Right cardiac atrium (tissue), 5 donors: ENCODE measurements around the gene ARHGAP29. TPM values are rescaled to one million over a fixed set of nuclear protein-coding genes. Genes with fewer than 3 reads are reported as not detected.

ENCODE experiments used
- ATAC-seq, 2 donors: fragments of 200-7000 bp; cut with Tn5 transposase; one replicate each; pipeline versions ENCODE4 v1.8.0 to v1.9.1; 2020; ENCODE audit warnings: moderate library complexity in 2 of 2, mild to moderate bottlenecking in 1 of 2
- DNase-seq, 3 donors: peaks; one replicate each; pipeline ENCODE4 v3.0.0-alpha.2; 2020
- H3K27ac ChIP-seq: one replicate; pipeline ENCODE4 v1.5.1; 2013; ENCODE audit warnings: mild to moderate bottlenecking, low read length, control low read depth, moderate library complexity
- H3K27me3 ChIP-seq: one replicate; pipeline ENCODE4 v1.6.1; 2013; ENCODE audit not compliant: control insufficient read depth, insufficient read depth
- H3K4me1 ChIP-seq: one replicate; pipeline ENCODE4 v1.6.1; 2013; ENCODE audit warnings: low read length; ENCODE audit not compliant: control insufficient read depth, insufficient read depth
- H3K4me3 ChIP-seq: one replicate; pipeline ENCODE4 v1.5.1; 2013; ENCODE audit warnings: low read length, control low read depth
- H3K9me3 ChIP-seq: one replicate; pipeline ENCODE4 v1.6.1; 2013; ENCODE audit warnings: low read length; ENCODE audit not compliant: control insufficient read depth
- WGBS: extraction: QIAGEN DNeasy Blood & Tissue Kit; methylation state at CpG from one replicate; pipeline ENCODE4 v1.1.7; 2013; 5-methylcytosine and 5-hydroxymethylcytosine counted together
- intact Hi-C, 4 donors: fragments of 100-400 bp; cut with DNase I; formaldehyde crosslinking; loops; one replicate each; pipeline versions ENCODE4 v1.11.0 to v1.14.0; 2022 to 2023
- polyA plus RNA-seq: library from polyadenylated mRNA; stranded (reverse); fragments of 200-250 nt; gene quantifications from one replicate; pipeline ENCODE4 v1.2.3, GENCODE V29; 2013
- total RNA-seq, 4 donors: library from RNA; stranded (reverse); fragmentation: NEBNext Ultra II Directional; extraction: Animal tissue kit (Norgen Biotek cat#: 25700); gene quantifications; one replicate each; pipeline ENCODE4 v1.2.1, GENCODE V29; 2021
- donor health status: healthy with polysubstance abuse.
- donor health status: DM: no; HTN: yes; CAD: no.
- donor health status: DM: no; HTN: no; CAD: no.
- donor health status: DM: no; HTN: yes; CAD: no; lungs with severe emphysema.
- donor health status: DM: yes; HTN: yes; CAD: no.

ARHGAP29 gene
- total and polyA plus RNA-seq, 5 donors: 11.0 to 31.1 (median 29.9) TPM

DNA sequence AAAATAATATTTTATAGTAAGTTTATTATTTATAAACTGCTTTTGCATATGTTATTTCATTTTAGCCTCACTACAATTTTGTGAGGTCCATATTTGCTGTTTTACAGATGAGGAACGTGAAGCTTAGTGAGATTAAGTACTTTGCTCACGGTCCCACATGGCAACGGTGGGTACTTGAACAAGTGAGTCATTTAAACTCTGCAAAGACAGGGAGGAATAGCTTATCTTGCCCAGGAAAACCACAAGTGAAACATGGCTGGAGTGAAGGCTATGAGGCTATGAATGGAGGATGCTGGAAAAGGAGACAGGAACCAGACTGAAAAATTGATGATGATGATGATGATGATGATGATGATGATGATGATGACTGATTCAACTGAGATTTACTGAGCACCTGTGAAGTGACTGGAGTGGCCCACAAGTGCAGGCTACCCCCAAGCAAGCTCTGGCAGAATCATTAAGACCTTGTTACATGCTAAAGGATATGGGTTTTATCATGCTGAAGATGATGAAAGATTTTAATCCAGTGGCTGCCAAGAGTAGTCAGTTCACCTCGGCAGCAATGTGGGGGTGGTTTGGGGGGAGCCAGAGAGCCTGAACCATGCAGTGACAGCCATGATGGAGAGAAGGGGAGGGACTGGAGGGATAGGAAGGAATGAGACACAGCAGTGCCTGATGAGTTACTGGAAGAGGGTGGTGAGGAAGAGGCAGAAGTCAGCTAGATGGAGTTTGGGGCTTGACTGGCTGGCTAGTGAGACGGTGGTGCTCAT, 115.0 kb downstream of the ARHGAP29 start:
- WGBS: 77% methylated on average over 5 of the region's 5 CpGs
- no peak for ATAC-seq
- Histone ChIP-seq H3K4me1 (no peaks in the 10 kb centered on the region), H3K27ac (no peak overlapping the region), H3K27me3 (no peaks in the 10 kb centered on the region), H3K9me3 (no peaks in the 10 kb centered on the region), H3K4me3 (no peak overlapping the region)
- no peak for DNase-seq
- intact Hi-C loops: no loop called here

Other genes with a start within 250 kb of the ARHGAP29 start
- gene ABCA4, start 116.4 kb downstream of the ARHGAP29 start, total RNA-seq: under 1 TPM in 2 of 4 donors, not detected in 2; 0.06 to 0.19 TPM
- gene ABCA4, start 116.4 kb downstream of the ARHGAP29 start, polyA plus RNA-seq: 0.09 TPM
- 10 to 100 TPM; 53.9 to 62.0 (median 56.9) TPM for gene ABCD3, start 180.8 kb upstream of the ARHGAP29 start, total RNA-seq
- 24.4 TPM for gene ABCD3, start 180.8 kb upstream of the ARHGAP29 start, polyA plus RNA-seq